ENCODE data around the gene ELF2.

ELF2 gene

GRCh38 chr4:139048026-139048425 is 129.0 kb downstream of the ELF2 start:
- DNase-seq (ENCODE audit: low read depth) = no peak
- no peak overlapping the region for H3K4me3 ChIP-seq (ENCODE audit: low read depth, low read length)
- TF ChIP-seq MYC (IDR thresholded peaks at IDR 0.05; ENCODE audit: low read depth, low read length) (no peak), CTCF (IDR thresholded peaks at IDR 0.05; ENCODE audit: low read depth, low read length) (no peak), POLR2A (IDR thresholded peaks at IDR 0.05; ENCODE audit: extremely low read depth, insufficient read length) (no peak), MAX (IDR thresholded peaks at IDR 0.05; ENCODE audit: low read depth, low read length) (no peak)

GRCh38 chr4:139044291-139044690 is 132.7 kb downstream of the ELF2 start:
- DNase-seq (ENCODE audit: low read depth) = no peak
- TF ChIP-seq MAX (IDR thresholded peaks at IDR 0.05; ENCODE audit: low read depth, low read length) (no peak), CTCF (IDR thresholded peaks at IDR 0.05; ENCODE audit: low read depth, low read length) (no peak), POLR2A (IDR thresholded peaks at IDR 0.05; ENCODE audit: extremely low read depth, insufficient read length) (no peak), MYC (IDR thresholded peaks at IDR 0.05; ENCODE audit: low read depth, low read length) (no peak)
- H3K4me3 ChIP-seq (ENCODE audit: low read depth, low read length) = no peak overlapping the region

- no peak for DNase-seq (ENCODE audit: low read depth)
- no peak overlapping the region for H3K4me3 ChIP-seq (ENCODE audit: low read depth, low read length)
- TF ChIP-seq CTCF (IDR thresholded peaks at IDR 0.05; ENCODE audit: low read depth, low read length) (no peak), MYC (IDR thresholded peaks at IDR 0.05; ENCODE audit: low read depth, low read length) (no peak), POLR2A (IDR thresholded peaks at IDR 0.05; ENCODE audit: extremely low read depth, insufficient read length) (no peak), MAX (IDR thresholded peaks at IDR 0.05; ENCODE audit: low read depth, low read length) (no peak)
These were observed 134.0 kb downstream of the ELF2 start for GRCh38 chr4:139042981-139043460.

GRCh38 chr4:139038874-139039443 is 138.1 kb downstream of the ELF2 start:
- no peak for DNase-seq (ENCODE audit: low read depth)
- TF ChIP-seq MYC (IDR thresholded peaks at IDR 0.05; ENCODE audit: low read depth, low read length) (no peak), MAX (IDR thresholded peaks at IDR 0.05; ENCODE audit: low read depth, low read length) (no peak), CTCF (IDR thresholded peaks at IDR 0.05; ENCODE audit: low read depth, low read length) (no peak), POLR2A (IDR thresholded peaks at IDR 0.05; ENCODE audit: extremely low read depth, insufficient read length) (no peak)
- no peak overlapping the region for H3K4me3 ChIP-seq (ENCODE audit: low read depth, low read length)

GRCh38 chr4:139036885-139037284 is 140.1 kb downstream of the ELF2 start:
- no peak overlapping the region for H3K4me3 ChIP-seq (ENCODE audit: low read depth, low read length)
- TF ChIP-seq CTCF (IDR thresholded peaks at IDR 0.05; ENCODE audit: low read depth, low read length) (no peak), POLR2A (IDR thresholded peaks at IDR 0.05; ENCODE audit: extremely low read depth, insufficient read length) (no peak), MAX (IDR thresholded peaks at IDR 0.05; ENCODE audit: low read depth, low read length) (no peak), MYC (IDR thresholded peaks at IDR 0.05; ENCODE audit: low read depth, low read length) (no peak)
- DNase-seq (ENCODE audit: low read depth) = peak; percentile 46
